Transverse colon (tissue), 4 donors: Measurements from ENCODE around the gene FRS3.

Experiments used
- POLR2A ChIP-seq: fragments of 450-650 bp; IDR thresholded peaks from one replicate; pipeline ENCODE4 v1.6.1; 2016; ENCODE audit warnings: antibody characterized with exemption, mild to moderate bottlenecking, moderate library complexity
- POLR2AphosphoS5 ChIP-seq, 3 donors: sonication (generic); formaldehyde crosslinking; IDR thresholded peaks; one replicate each; pipeline ENCODE4 v1.6.1; 2016; ENCODE audit warnings: antibody characterized with exemption in 3 of 3
- TF ChIP-seq, protein P1 (sequence below), 5 experiments: fragments of 200-600 bp in 3 of 5; fragments of 450-650 bp in 2 of 5; sonication (generic) in 3 of 5; IDR thresholded peaks; 1 replicate in 2 of 5; 2 replicates in 3 of 5; pipeline ENCODE4 v1.5.1; 2016 to 2017; ENCODE audit warnings: antibody characterized with exemption in 5 of 5, inconsistent platforms in 3 of 5, mild to moderate bottlenecking in 2 of 5, moderate library complexity in 1 of 5

DNA sequence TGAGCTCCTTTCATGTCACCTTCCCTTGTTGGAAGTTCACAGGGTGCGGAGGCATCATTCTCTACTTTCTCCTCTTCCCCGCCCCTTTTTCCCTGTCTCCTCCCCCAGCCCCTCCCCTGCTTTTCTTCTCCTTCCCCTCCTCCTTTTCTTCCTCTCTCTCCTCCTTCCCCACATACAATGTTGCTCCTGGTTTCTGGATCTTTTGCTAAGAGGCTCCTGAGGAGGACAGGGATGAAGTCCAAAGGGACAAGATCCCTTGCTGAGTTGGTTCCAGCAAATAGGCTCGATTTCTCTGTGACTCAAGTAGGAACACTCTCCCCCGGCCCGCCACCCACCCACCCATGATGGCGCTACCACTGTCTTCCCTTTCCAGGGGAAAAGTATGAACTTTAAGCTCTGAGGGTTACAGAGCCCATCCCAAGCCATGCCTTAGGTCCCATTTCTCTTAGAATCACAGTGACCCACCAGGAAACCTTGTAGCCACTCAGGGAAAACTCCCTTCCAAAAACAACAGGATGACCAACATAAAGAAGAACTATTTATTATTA is 43.4 kb downstream of the FRS3 start:
- TF ChIP-seq POLR2A (no peak), POLR2AphosphoS5 (IDR thresholded peaks at IDR 0.05) (no peak)
- TF ChIP-seq, protein P1, sequence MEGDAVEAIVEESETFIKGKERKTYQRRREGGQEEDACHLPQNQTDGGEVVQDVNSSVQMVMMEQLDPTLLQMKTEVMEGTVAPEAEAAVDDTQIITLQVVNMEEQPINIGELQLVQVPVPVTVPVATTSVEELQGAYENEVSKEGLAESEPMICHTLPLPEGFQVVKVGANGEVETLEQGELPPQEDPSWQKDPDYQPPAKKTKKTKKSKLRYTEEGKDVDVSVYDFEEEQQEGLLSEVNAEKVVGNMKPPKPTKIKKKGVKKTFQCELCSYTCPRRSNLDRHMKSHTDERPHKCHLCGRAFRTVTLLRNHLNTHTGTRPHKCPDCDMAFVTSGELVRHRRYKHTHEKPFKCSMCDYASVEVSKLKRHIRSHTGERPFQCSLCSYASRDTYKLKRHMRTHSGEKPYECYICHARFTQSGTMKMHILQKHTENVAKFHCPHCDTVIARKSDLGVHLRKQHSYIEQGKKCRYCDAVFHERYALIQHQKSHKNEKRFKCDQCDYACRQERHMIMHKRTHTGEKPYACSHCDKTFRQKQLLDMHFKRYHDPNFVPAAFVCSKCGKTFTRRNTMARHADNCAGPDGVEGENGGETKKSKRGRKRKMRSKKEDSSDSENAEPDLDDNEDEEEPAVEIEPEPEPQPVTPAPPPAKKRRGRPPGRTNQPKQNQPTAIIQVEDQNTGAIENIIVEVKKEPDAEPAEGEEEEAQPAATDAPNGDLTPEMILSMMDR (IDR thresholded peaks at IDR 0.05), result no peak
